Activated CD4-positive, CD25-positive, alpha-beta regulatory T cell treated with anti-CD3 and anti-CD28 coated beads, Interleukin-2, amount 50 U/mL, for 16 hours (primary cell): ENCODE measurements around the gene KIAA0753.
A peak's percentile ranks its signal among the peaks of the same experiment; 100 is the strongest.
"Not testable (repeated sequence)": the region's sequence is repeated elsewhere in the genome, so short reads cannot be mapped to it uniquely, and the experiment has no call there.

Experiments used
- DNase-seq: peaks from one replicate; pipeline ENCODE4 v3.0.0-alpha.2; 2020; ENCODE audit warnings: low read depth, low spot score

Gene KIAA0753

DNA sequence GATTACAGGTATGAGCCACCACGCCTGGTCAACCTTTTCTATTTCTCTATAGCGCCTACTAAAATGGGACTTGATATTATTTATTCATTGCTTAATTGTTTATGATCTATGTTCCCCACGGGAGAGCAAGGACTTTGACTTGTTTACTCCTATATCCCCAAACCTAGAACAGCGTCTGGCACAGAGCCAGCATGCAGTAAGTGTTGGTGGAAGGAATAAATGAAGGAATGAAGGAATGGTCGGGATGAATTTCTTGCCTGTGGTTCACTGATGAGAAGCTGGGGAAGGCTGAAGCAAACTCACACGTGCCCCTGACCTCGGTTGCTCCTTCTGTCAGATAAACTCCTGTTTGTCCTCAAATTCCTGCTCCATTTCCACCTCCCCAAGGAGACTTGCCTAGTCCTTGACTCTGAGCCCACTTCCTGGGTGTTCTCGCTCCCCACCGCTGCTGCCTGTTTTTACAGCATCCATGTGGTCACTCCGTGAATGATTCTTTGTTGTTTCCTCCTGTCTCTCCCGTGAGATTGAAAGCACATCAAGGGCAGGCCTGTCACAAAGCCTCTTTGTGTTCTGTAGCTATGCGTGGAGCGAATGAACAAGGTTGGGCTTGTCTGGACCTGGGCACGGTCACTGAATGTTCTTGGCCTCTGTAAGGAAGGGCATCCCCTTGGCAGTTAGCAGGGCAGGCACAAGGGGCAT lies 28.4 kb upstream of the KIAA0753 start:
- no peak for DNase-seq

DNA sequence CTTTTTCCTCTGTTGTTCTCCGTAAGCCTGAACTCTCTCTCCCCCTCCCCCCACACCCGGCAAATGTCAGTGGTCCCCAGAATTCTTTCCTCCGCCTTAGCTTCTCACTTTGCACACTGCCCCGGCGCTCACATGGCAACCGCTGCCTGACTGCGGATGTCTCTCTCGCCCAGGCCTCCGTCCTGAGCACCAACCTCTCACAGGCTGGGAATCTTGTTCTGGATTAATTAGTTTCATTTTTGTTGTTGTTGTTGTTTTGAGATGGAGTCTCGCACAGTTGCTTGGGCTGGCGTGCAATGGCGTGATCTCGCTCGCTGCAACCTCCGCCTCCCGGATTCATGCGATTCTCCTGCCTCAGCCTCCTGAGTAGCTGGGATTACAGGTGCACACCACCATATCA lies 27.7 kb upstream of the KIAA0753 start:
- no peak for DNase-seq

DNA sequence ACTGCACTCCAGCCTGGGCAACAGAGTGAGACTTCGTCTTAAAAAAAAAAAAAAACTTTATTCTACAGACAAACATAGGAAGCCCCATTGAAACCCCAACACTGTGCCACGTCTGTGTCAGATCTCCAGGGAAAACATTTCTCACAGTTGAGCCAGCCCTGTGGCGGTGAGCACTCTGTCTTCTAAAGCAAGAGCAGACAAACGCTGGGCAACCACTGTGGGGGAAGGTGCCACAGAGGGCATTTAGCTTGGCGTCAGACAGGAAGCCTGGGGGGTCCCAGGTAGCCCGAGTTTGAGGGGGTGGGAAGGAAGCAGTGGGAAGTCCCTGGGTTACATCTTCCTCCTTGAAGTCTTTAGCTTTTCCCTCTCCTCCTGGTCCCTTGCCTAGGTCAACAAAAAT lies 27.0 kb upstream of the KIAA0753 start:
- DNase-seq: no peak

DNA sequence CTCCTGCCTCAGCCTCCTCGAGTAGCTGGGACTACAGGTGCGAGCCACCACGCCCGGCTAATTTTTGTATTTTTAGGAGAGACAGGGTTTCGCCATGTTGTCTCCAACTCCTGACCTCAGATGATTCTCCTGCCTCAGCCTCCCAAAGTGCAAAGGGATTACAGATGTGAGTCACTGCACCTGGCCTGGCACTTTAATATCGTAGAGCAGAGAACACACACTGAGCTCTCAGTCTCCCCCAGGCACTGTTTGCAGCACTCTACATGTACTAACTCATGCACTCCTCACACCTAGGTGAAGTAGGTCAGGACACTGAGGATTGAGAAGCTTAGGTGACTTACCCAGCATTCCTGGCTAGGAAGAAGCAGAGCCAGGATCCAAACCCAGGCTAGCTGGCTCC lies 26.0 kb upstream of the KIAA0753 start:
- no peak for DNase-seq

DNA sequence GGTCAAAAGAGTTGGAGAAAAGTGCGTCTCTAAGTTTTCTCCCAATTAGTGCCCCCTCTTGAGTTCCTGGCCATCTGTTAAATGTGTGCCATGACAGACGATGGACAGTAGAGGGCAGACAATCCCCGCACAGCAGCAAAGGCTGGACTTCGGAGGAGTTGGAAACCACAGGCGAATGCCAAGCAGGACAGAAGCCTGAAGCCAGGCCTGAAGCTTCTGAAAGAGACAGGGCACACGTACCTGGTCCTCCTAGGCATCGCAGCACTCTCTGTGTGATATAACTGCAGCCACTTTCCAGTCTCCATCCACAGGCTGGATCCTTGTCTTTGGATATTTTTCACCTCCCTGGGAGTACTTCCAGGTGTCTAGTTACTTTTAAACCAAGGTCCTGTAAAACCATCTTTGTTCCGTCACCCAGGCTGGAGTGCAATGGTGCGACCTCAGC lies 25.6 kb upstream of the KIAA0753 start:
- no peak for DNase-seq

DNA sequence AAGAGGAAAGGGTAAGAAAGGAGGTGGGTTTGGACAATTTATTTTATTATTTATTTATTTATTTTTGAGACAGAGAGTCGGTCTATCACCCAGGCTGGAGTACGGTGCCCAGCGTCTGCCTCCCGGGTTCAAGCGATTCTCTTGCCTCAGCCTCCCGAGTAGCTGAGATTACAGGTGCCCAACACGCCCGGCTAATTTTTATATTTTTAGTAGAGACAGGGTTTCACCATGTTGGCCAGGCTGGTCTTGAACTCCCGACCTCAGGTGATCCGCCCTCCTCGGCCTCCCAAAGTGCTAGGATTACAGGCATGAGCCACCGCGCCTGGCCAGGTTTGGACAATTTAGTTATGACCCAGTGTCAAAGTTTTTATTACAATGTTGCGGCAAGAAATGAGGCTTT lies 22.7 kb upstream of the KIAA0753 start:
- not testable (repeated sequence) for DNase-seq

DNA sequence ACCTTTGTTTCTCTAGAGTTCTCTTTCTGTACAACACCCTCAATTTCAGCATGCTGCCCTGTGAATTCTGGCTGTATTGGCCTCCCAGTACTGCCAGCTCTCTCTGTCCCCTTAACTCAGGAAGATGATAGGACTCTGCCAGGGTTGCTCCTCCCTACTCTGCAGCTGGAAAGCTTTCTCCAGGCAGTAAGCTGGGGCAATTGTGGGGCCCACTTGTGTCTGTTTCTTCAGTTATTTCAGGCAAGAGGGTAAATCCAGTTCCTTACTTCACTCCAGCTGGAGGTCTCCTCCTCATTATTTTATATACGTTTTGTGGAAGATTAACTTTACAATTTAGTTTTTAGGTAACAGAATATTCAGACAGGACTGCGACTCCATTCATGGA lies 20.9 kb upstream of the KIAA0753 start:
- no peak for DNase-seq

DNA sequence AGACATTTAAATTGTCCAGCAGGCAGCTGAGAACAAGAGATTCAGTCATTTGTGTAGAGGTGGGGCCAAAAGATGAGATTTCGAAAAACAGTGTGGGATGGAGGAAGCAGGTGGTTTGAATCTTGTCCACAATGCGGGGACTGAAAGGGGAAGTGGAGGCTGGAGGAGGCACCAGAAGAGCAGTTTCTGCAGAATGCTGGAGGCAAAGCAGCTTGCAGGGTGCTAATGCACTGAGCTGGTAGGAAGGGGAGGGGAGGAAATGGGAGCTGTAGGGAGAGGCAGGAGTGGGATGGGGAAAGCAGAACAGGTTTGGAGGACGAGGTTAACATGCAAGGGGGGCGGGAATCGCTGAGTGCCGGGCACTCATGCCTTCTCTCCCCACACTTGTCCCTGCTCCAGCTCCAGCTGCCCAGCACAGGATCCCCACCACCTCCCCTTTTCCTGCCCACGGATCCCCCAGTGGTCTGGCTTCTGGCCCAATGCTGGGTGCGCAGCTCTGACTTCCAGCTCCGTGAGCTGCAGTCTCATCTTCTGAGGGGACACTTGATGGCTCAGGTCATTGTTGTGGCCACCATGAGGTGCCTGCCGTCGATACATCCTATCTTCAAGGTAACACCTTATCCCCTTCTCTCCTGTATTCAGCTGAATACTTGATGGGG lies 20.4 kb upstream of the KIAA0753 start:
- no peak for DNase-seq

DNA sequence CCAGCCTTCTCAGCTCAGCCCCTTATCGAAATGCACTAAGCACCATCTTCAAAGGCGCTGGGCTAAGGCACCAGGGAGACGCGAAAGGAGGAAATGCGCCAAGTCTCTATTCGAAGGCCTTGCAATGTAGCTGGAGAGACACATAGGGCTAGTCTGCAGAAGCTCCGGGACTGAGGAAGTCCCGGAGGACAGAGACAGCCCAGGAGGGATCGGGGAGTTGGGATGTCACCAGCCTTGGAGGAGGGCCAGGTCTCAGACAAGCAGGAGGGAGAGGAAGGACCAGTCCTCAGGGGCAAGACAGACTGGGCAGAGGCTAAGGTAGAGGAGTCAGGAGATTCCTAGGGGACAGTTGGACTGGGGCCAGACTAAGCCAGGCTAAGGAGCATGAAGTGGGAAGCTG lies 19.6 kb upstream of the KIAA0753 start:
- no peak for DNase-seq

DNA sequence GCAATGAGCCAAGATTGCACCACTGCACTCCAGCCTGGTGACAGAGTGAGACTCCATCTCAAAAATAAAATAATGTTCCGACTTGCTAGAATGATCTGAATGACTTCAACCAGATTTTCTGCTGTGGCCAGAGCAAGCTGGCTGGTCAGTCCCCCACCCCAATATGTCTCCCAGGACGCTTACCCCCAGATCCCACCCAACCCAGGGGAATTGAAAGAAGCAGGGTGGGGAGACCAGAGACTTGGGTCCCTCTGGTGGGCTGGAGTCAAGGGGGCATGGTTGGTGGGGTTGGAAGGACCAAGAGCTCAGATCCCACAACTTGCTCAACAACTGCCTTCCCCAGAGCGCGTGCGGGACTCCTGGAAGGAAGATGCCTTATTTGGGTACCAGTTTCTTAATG lies 17.9 kb upstream of the KIAA0753 start:
- not testable (repeated sequence) for DNase-seq

DNA sequence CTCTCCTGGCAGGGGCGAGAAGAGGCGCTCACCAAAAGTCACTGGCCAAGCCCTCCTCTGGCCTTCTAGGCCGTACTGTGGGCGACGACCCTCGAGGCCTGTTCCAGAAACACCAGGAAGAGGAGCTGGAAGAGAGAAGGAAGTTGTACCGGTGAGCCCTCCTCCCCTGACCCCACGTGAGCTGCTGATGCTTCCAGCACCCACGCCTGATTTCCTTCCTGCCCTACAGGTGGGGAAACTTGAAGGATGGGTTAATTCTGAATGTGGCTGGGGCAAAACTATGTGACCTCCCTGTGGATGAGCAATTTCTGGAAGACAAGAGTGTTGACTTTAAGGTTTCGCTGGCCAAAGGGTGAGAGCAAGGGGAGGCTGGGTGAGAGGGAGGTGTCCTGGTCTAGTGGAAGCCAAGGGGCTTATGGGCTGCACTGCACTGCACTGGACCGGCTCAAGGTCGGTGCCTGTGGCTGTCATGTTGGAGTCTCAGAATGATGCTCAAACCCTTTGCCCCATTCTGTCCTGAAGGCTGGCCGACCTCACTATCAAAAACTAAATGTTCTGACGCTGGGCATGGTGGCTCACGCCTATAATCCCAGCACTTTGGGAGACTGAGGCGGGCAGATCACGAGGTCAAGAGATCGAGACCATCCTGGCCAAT lies 17.2 kb upstream of the KIAA0753 start:
- DNase-seq: no peak

DNA sequence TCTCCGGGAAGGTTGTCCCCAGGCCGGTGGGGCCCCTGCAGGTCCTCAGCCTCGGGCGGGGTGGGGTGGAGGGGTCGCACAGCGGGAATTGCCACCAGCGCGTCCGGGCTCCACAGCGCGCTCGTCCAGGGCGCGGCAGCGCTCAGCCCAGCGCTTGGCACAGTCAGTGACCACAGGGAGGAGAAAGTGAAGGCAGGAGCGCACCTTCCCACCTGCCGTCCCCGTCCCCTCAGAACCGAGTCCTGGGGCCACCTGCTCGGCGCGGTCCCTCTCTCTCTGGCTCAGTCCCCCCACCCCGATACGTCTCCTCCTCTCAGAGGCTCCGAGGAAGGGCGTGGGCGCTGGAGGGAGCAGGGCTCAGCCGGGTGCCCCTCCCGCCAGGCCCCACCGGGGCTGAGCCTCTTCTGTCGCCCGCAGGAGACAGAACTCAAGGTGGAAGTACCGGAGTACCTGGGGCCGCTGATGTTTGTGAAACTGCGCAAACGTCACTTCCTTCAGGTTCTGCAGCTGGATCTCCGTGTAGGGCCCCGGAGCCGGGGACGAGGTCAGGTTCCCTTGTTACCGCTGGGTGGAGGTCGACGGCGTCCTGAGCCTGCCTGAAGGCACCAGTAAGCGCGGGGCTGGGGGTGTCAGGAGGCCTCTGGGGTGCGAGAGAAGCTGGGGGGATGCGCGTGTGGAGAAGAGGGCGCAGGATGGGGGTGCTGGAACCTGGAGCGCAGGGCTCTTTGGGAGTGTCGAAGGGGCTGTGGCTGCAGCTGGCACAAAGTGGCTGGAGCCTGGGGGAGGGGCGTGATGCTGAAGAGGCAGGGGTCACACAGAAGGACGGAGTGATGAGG lies 16.5 kb upstream of the KIAA0753 start:
- DNase-seq: not testable (repeated sequence)

DNA sequence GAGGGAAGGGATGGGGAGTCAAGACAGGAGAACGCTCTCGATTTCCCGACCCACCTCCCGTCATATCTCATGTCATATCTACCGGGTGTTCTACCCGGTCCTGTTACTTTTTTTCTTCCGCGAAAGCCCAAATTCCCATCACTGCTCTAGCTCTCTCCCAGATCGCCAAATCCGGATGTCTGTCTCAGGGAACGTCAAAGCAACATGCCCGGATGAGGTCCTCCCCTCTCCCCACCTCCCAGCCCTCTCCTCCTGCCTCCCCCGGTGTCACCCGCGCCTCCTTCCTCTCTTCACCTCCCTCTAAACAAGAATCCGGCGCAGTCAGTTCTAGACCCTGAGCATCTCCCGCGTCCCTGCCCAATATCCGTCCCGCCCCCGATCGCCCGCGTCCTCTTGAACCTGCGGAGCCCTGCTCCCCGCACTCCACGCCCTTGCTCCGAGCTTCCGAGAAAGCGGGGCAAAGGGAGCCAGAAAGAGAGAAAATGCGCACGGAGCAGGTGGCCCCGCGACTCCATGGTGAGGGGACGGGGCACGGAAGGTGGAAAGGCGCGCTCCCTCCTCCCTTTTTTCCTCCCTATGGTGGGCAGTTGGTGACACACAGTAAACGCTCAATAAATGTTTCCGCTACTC lies 15.3 kb upstream of the KIAA0753 start:
- DNase-seq: not testable (repeated sequence)

DNA sequence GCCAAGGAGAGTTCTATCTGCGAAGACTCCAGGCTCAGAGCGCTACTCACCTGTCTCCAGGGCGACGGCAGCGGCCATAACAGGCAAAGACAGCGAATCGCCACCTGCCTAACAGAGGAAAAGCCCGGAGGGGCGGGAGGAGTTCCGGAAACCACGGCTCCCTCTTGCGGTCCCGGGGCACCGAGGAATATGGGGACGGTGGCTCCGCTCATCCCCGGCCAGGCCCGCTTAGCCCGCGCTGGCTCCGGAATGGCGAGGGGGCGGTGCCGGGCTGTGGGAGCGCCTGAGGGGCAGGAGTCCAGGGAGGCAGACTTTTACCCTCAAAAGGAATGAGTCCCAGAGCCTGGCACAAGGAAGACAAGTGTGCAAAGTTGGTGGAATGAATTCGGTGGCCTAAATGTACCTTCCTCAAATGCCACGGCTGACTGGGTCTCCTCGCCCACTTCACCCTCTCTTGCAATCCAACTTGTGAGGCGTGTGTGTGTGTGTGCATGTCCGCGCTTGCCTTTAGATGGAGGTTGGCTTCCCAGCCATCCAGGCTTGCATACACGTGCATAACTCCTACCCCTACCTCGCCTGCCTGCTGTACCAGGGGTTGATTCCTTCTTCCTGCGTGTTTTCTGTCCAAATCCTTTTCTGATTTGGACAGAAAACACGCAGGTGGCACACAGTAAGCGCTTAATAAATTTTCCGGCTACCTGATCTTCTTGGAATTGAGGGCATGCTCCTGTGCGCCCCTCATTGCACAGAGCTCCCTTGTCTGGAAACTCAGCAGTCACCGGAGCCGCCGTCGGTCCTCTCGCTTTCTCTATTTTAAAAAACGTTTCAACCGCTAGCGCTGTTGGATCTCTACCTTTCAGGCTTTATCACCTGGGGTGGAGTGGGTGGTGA lies 14.6 kb upstream of the KIAA0753 start:
- DNase-seq: no peak

DNA sequence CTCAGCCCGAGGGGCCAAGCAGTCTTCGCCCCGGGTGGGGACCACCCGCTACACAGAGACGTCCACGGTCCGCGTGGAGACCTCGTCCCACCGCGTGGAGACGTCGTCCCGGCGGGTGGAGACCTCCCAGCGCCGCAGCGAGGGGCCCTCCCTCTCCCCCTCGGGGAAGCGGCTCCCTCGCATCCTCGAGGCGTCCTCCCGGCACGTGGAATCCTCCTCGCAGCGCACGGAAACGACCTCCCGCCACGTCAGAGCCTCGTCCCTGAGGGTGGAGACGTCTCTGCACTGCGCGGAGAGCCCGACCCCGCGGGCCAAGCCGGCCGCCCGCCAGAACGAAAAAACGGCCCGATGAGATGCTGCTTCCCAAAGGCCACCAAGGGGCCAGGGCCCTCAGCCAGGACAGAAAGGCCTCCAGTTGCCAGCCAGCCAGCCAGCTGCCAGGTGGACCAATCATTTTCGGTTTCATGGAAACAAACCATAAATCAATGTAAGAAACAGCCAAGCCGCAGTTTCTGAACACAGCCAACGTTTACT lies 11.5 kb upstream of the KIAA0753 start:
- no peak for DNase-seq

DNA sequence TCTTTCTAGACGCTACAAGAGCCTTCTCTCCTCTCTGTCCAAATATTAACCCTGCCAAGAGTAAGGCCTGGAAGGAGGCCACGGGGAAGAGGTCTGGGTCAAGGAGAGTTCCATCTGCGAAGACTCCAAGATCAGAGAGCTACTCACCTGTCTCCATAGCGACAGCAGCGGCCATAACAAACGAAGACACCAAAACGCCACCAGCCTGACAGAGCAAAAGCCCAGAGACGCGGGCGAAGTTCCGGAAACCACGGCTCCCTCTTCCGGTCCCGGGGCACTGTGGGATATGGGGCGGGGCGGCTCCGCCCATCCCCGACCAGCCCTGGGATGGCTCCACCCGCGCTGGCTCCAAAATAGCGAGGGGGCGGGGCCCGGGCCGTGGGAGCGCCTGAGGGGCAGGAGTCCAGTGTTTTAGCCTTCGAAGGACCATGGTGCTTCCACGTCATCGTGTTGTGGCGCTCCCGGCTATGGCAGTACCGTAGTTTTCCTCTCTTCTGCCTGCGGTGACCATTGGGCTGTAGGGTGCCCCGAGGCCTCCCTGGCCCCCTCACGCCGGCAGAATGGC lies 10.9 kb upstream of the KIAA0753 start, which contains the start of the genes C17orf100 and MED31:
TSS of gene C17orf100 (plus strand) at position 409 of the 565 bp plus-strand sequence. CDS start at position 561, 152 bp downstream.
TSS of gene MED31 (minus strand) at position 252 of the 565 bp plus-strand sequence. CDS start at position 175, 77 bp downstream.
- DNase-seq: peak; percentile 90

DNA sequence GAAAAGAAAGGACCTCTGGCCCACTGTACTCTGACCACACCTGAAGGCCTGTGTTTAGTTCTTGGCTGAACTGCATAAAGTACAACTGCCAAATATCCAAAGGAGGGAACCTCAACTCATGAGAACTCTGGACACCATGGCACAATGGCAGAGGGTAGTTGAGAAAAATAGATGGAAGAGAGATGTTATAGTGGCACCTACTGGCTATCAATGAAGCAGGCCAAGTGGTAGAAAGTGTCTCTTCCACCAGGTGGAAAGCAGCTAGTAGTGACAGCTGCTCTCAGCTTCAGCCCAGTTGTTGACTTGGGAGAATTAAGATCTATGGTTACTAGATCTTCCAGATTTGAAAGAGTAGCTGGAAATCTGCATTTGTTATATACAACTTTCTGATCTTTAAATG lies 7.7 kb upstream of the KIAA0753 start:
- no peak for DNase-seq

DNA sequence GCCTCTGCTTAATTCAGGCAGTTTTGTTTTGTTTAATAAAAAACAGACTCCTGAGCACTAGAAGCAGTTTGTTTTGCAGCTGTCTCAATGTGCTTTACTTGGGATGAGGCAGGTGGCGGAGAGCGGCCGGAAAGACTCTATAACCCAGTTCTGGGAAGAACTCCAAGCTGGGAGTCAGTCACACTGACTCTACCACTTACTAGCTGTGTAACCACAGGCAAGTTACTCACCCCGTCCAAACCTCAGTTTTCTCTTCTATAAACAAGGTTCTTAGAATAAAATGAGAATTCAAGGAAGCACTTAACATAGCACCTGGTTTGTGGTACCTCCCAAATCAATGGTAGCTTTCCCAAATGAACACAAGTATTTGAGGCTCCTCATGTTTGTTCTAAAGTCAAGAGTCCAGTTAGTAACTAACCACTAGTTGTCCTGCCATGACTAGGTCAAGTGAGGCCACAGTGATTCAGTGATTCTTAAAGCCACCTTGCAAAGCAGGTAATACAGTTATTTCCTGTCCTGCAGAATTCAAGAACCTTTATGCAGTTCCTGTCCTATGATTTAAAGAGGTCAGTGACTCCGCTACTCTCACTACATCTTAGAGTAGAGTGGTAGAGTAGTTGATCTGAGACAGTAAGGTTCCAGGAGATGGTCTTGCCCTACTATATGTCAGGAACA lies 3.1 kb upstream of the KIAA0753 start:
- DNase-seq: no peak

DNA sequence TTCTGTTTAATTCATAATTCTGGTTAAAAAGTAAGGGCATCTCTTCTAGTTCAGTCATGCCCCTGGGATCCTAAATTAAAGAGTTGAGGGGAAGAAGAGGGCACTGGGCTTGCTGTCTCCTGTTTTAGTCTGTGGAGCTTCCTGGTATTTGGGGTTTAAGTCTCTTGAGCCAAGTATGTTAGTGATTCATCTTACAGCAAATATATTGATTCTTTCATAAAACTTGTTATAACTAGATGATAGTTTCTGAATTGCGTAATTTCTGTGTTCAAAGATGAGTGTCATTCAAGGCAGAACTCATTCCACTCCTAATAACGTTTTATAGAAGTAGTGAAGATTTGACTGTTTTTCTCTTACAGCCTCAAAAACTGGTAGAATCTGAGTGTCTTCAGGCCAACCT lies 2.1 kb upstream of the KIAA0753 start:
- no peak for DNase-seq
